Muscle layer of colon (tissue), 2 donors: ENCODE results near the gene TTC34.

Experiments used
- H3K27ac ChIP-seq: one replicate; pipeline ENCODE4 v1.7.0; 2013; ENCODE audit warnings: low read depth, mild to moderate bottlenecking, low read length, moderate library complexity
- H3K27me3 ChIP-seq, 2 donors: one replicate each; pipeline ENCODE4 v1.7.0; 2013; ENCODE audit warnings: low read length in 2 of 2, mild to moderate bottlenecking in 2 of 2; ENCODE audit not compliant: insufficient read depth in 2 of 2, control insufficient read depth in 1 of 2
- H3K36me3 ChIP-seq: one replicate; pipeline ENCODE4 v1.7.0; 2013; ENCODE audit warnings: mild to moderate bottlenecking, low read length; ENCODE audit not compliant: insufficient read depth
- H3K4me1 ChIP-seq: one replicate; pipeline ENCODE4 v1.7.0; 2013; ENCODE audit warnings: mild to moderate bottlenecking, low read length; ENCODE audit not compliant: insufficient read depth
- H3K4me3 ChIP-seq, 2 donors: one replicate each; pipeline ENCODE4 v1.7.0; 2013; ENCODE audit warnings: low read length in 2 of 2, low read depth in 1 of 2, mild to moderate bottlenecking in 1 of 2, moderate library complexity in 1 of 2
- H3K9ac ChIP-seq: one replicate; pipeline ENCODE4 v1.7.0; 2013; ENCODE audit warnings: low read length
- H3K9me3 ChIP-seq: one replicate; pipeline ENCODE4 v1.7.0; 2013; ENCODE audit warnings: mild to moderate bottlenecking, low read length
- donor health status: abdominal sarcoma.
- donor health status: Adenocarcinoma of cecum.

The TTC34 gene, protein sequence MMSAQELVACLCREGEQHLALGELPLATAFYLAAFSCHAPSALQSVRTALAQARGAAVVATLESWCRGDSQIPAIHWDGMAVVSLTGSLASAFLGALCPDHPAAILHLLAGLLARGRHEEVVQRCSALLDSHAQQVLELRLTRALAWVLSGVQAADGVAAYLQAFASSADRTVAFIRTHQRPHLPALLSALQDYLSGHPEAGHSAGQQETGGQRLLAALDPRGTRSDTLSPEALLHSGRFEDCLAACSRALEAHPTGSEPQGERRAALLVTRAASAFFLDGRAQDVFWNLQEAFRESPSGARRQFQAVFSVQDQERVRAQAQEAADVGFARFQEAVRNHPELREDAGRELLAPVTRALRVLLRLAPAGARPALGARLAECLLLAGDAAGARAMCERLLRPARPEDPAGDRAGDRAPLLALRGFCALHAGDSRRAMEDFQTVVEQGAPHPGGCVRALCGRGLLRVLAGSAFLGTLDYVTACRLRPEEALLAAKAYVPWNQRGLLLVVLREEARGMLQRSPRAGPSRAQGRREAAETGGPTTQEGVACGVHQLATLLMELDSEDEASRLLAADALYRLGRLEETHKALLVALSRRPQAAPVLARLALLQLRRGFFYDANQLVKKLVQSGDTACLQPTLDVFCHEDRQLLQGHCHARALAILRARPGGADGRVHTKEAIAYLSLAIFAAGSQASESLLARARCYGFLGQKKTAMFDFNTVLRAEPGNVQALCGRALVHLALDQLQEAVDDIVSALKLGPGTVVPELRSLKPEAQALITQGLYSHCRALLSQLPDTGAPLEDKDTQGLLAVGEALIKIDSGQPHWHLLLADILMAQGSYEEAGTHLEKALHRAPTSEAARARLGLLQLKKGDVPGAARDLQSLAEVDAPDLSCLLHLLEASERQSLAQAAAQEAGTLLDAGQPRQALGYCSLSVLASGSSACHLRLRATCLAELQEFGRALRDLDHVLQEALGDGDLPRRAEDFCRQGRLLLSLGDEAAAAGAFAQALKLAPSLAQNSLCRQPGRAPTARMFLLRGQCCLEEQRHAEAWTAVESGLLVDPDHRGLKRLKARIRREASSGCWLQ

DNA sequence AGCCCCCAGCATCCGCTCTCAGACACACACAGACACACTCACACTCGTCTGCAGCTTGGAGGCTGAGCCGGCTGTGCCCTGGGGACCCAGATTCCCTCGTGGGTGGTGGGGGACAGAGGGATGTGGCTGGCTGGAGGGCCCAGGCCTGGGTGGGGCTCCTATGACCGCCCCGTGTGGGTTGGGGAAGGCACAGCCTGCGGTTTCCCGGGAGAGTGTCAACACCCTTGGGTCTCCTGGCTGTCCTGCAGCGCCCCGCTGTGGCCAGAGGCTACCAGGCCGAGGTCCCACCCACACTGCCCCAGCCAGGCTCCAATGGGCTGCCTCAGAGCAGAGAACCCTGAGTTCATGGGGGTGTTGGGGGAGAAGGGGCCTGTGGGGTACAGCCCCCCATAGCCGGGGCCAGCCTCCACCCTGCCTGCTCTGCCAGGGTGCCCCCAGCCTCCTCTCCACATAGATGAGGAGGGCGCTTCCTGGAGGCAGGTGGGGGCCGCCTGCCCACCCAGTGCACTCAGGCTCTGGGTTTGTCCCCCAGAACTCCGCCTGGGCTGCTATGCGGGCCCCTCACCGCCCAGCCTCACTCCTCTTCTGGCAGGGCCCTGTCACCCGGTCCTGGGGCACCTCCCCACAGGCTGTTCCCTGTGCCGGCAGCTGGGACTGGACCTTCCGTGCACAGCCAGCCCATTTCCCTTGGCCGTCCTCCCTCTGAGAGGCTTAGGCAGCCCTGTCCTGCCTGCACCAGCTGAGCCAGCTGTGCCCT, at the start of gene TTC34:
Gene TTC34, minus strand, starts transcription at position 159 of the 757 bp plus-strand sequence. CDS start 866 bp downstream, outside the sequence.
- no peaks in the 10 kb centered on the region for H3K4me1 ChIP-seq
- H3K9me3 ChIP-seq: no peaks in the 10 kb centered on the region
- no peak within 1 kb of the TSS for H3K4me3 ChIP-seq
- H3K9ac ChIP-seq: no peak within 1 kb of the TSS
- no peak within 1 kb of the TSS for H3K27ac ChIP-seq
- peaks cover 0 to 47% of the 10 kb centered on the region in 2 donors for H3K27me3 ChIP-seq
- no peaks in the 10 kb centered on the region for H3K36me3 ChIP-seq

- no peak overlapping the region for H3K27ac ChIP-seq
- no peak overlapping the region for H3K4me3 ChIP-seq
- H3K9me3 ChIP-seq: no peaks in the 10 kb centered on the region
- H3K9ac ChIP-seq: no peak overlapping the region
- H3K4me1 ChIP-seq: no peaks in the 10 kb centered on the region
- no peaks in the 10 kb centered on the region for H3K36me3 ChIP-seq
- peaks cover 0 to 34% of the 10 kb centered on the region in 2 donors for H3K27me3 ChIP-seq
These were observed 49.0 kb upstream of the TTC34 start for GRCh38 chr1:2850502-2850901.

DNA sequence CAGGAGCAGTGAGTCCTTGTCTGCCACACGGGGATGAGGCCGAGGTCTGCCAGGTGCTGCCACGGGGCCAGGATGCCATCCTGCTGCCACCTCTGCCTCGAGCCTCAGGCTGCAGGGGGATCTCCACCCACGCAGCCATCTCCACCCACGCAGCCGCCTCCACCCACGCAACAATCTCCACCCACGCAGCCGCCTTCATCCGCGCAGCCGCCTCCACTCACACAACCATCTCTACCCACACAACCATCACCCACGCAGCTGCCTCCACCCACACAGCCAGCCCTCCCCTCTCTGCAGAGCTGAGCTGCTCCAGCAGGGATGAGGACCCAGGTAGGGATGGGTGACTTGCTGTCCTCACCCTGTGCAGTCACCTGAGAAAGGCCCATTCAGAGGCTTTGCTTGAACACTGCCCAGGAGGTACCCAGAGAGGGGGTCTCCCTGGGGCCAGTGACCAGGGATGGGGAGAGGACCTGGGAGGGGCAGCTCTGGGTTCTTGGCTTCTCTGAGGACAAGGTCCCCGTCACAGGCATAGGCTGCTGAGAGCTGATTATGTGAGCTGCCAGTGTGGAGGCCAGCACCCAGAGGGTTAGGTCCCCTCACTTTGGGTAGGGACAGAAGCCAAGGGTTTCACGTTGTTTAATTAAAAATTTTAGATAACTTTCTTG, 46.6 kb upstream of the TTC34 start:
- Histone ChIP-seq H3K9me3 (peaks cover 3% of the 10 kb centered on the region), H3K27me3 (peaks cover 0 to 20% of the 10 kb centered on the region in 2 donors), H3K36me3 (no peaks in the 10 kb centered on the region), H3K4me1 (no peaks in the 10 kb centered on the region), H3K27ac (no peak overlapping the region), H3K9ac (no peak overlapping the region), H3K4me3 (no peak overlapping the region)

GRCh38 chr1:2847086-2847985, 45.8 kb upstream of the TTC34 start:
- Histone ChIP-seq H3K4me1 (no peaks in the 10 kb centered on the region), H3K27ac (no peak overlapping the region), H3K27me3 (peaks cover 0 to 20% of the 10 kb centered on the region in 2 donors), H3K9me3 (peaks cover 3% of the 10 kb centered on the region), H3K36me3 (no peaks in the 10 kb centered on the region), H3K9ac (no peak overlapping the region), H3K4me3 (no peak overlapping the region)

DNA sequence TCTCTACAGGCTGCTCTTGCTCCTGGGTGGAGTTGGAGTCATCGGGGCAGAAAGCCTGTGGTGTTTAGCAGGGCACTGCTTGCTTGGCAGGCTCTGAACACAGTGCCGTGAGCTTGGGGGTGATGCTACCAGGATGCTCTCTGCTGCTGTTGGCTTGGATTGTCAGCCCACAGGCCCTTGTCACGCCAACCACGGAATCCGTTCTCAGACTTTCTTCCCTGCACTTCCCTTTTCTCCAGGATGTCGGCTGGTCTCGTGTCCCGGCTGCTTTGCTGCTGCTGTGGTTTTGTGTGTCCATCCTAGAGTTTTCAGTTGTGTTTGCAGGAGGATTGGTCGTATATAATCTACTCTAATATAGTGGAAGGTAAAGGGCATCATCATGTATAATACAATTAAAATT, 44.4 kb upstream of the TTC34 start:
- Histone ChIP-seq H3K27ac (no peak overlapping the region), H3K36me3 (no peaks in the 10 kb centered on the region), H3K9me3 (peaks cover 3% of the 10 kb centered on the region), H3K4me3 (no peak overlapping the region), H3K9ac (no peak overlapping the region), H3K27me3 (peaks cover 0 to 20% of the 10 kb centered on the region in 2 donors), H3K4me1 (no peaks in the 10 kb centered on the region)

- H3K27ac ChIP-seq: no peak overlapping the region
- H3K9me3 ChIP-seq: peaks cover under 1% of the 10 kb centered on the region
- H3K9ac ChIP-seq: no peak overlapping the region
- H3K36me3 ChIP-seq: no peaks in the 10 kb centered on the region
- H3K4me1 ChIP-seq: no peaks in the 10 kb centered on the region
- no peaks in the 10 kb centered on the region for H3K27me3 ChIP-seq
- no peak overlapping the region for H3K4me3 ChIP-seq
These were observed 38.7 kb upstream of the TTC34 start for GRCh38 chr1:2840036-2840809.

DNA sequence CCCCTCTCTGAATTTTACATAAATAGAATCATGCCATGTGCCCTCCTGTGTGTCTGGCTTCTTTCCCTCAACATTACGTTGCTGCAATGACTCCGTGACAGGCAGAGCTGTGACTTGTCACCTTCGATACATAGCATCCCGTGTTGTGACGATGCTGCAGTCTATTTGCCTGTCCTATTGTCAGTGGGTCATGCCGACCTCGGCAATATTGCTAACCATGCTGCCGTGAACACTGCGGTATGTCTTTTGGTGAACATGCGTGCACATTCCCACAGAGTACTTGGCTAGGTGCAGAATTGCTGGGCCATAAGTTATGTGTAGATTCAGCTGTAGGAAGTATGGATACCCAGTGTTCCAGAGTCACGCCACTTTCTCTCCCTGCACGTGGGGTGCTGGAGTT, 36.3 kb upstream of the TTC34 start:
- H3K27me3 ChIP-seq: peaks cover 0 to 7% of the 10 kb centered on the region in 2 donors
- H3K4me3 ChIP-seq: no peak overlapping the region
- H3K27ac ChIP-seq: no peak overlapping the region
- H3K9ac ChIP-seq: no peak overlapping the region
- no peaks in the 10 kb centered on the region for H3K4me1 ChIP-seq
- H3K36me3 ChIP-seq: no peaks in the 10 kb centered on the region
- H3K9me3 ChIP-seq: no peaks in the 10 kb centered on the region

DNA sequence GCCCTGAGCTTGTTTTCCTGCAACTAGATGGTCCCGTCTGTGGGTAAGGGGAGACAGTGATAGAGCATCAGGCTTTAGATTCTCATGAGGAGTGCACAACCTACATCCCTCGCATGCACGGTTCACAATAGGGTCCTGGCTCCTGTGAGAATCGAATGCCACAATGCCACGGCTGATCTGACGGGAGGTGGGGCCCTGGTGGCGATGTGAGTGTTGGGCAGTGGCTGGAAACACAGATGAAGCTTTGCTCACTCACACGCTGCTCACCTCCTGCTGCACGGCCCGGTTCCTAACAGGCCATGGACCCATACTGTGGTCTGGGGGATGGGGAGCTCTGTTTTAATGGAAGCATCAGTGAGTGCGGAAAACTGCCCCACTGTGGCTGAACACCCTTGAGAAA, 35.8 kb upstream of the TTC34 start:
- H3K9ac ChIP-seq: no peak overlapping the region
- H3K27me3 ChIP-seq: peaks cover 0 to 9% of the 10 kb centered on the region in 2 donors
- no peak overlapping the region for H3K4me3 ChIP-seq
- no peaks in the 10 kb centered on the region for H3K36me3 ChIP-seq
- H3K9me3 ChIP-seq: no peaks in the 10 kb centered on the region
- no peak overlapping the region for H3K27ac ChIP-seq
- H3K4me1 ChIP-seq: no peaks in the 10 kb centered on the region

DNA sequence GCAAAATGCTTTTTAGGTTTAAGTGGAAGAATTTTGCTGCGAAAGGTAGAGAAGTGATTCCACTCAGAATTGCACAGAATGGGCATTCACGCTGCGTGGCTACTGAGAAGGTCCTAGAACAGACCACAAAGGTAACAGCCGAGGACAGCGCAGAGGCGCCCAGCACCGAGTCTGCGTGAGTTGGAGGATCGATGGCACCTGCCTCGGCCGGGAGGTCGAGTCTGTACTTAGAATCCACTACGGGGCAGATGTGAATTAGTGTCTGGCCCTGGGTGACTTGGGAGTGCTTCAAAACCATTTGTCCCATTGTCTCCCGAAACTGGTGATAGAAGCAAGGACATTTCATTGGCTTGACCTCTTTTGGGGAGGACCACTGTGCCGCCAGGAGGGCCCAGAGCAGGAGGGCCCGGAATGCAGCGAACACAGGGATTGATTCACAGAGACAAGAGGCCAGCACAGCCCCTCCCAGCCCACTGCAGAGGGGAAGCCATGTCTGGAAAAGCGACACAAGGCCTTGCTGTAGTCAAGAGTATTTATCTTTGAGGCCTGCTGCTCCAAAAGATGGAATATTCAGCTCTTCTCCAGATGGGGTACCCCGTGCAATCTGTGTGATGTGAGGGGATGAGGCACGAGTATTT, 35.0 kb upstream of the TTC34 start:
- Histone ChIP-seq H3K4me1 (no peaks in the 10 kb centered on the region), H3K27me3 (peaks cover 0 to 9% of the 10 kb centered on the region in 2 donors), H3K27ac (no peak overlapping the region), H3K4me3 (no peak overlapping the region), H3K9me3 (no peaks in the 10 kb centered on the region), H3K36me3 (no peaks in the 10 kb centered on the region), H3K9ac (no peak overlapping the region)
